T-helper 17 cell (primary cell): Measurements from ENCODE around the gene RPRD1B. TPM values are rescaled to one million over a fixed set of nuclear protein-coding genes. Genes with fewer than 3 reads are reported as not detected.

Source experiments
- ATAC-seq: fragments of 150-1000 bp; cut with Tn5 transposase; 2 replicates; pipeline ENCODE4 v1.10.0; 2021; ENCODE audit warnings: mild to moderate bottlenecking, moderate library complexity
- DNase-seq, 3 donors: peaks; one replicate each; pipeline versions ENCODE4 v3.0.0 to v3.0.0-alpha.2; 2020 to 2021
- H3K9me3 ChIP-seq: one replicate; pipeline ENCODE4 v1.7.0; 2013; ENCODE audit warnings: low read length, mild to moderate bottlenecking; ENCODE audit not compliant: control insufficient read depth, poor library complexity, severe bottlenecking
- H3K27ac Mint-ChIP-seq: one replicate; pipeline ENCODE4 v1.8.0; 2022; ENCODE audit warnings: mild to moderate bottlenecking, moderate library complexity, mixed read lengths
- H3K27me3 Mint-ChIP-seq: one replicate; pipeline ENCODE4 v1.8.0; 2022; ENCODE audit warnings: mixed read lengths
- H3K36me3 Mint-ChIP-seq: one replicate; pipeline ENCODE4 v1.8.0; 2022; ENCODE audit warnings: low read depth, mixed read lengths
- H3K4me1 Mint-ChIP-seq: one replicate; pipeline ENCODE4 v1.8.0; 2022; ENCODE audit warnings: mild to moderate bottlenecking, mixed read lengths
- H3K4me3 Mint-ChIP-seq: one replicate; pipeline ENCODE4 v1.8.0; 2022; ENCODE audit warnings: mild to moderate bottlenecking, moderate library complexity, mixed read lengths
- total RNA-seq, 4 donors: library from RNA in 2 of 4; stranded (reverse) in 2 of 4; gene quantifications; one replicate each; pipeline ENCODE4 v1.2.3 and lab custom pipeline; 2022 to 2026

RPRD1B gene
- total RNA-seq, 2 donors from 2014 or later, result 47.7 to 51.2 TPM

- DNase-seq, result no peak
- Mint-ChIP-seq H3K27ac (no peak overlapping the region), H3K4me1 (peaks cover 6% of the 10 kb centered on the region), H3K36me3 (no peaks in the 10 kb centered on the region), H3K4me3 (no peak overlapping the region), H3K27me3 (peaks cover 11% of the 10 kb centered on the region)
- ATAC-seq, result no peak
- no peaks in the 10 kb centered on the region for H3K9me3 ChIP-seq
Observed at GRCh38 chr20:38132910-38133501, 99.5 kb downstream of the RPRD1B start.

- Mint-ChIP-seq H3K27me3 (peaks cover 11% of the 10 kb centered on the region), H3K27ac (no peak overlapping the region), H3K4me3 (no peak overlapping the region), H3K4me1 (peaks cover 6% of the 10 kb centered on the region), H3K36me3 (no peaks in the 10 kb centered on the region)
- no peaks in the 10 kb centered on the region for H3K9me3 ChIP-seq
- ATAC-seq (no peak), DNase-seq (no peak)
Observed at GRCh38 chr20:38133680-38134426, 100.3 kb downstream of the RPRD1B start.

- no peak for DNase-seq
- ATAC-seq, result no peak
Observed at GRCh38 chr20:38134427-38135270, 101.1 kb downstream of the RPRD1B start.

GRCh38 chr20:38135271-38135650 lies 101.7 kb downstream of the RPRD1B start:
- H3K27ac Mint-ChIP-seq, result no peak overlapping the region
- H3K9me3 ChIP-seq, result no peaks in the 10 kb centered on the region
- H3K4me3 Mint-ChIP-seq, result no peak overlapping the region
- DNase-seq (no peak), ATAC-seq (no peak)
- no peaks in the 10 kb centered on the region for H3K36me3 Mint-ChIP-seq
- H3K27me3 Mint-ChIP-seq, result peaks cover 15% of the 10 kb centered on the region
- H3K4me1 Mint-ChIP-seq, result peaks cover 6% of the 10 kb centered on the region

More at GRCh38 chr20:38134427-38135270, 101.1 kb downstream of the RPRD1B start:
- Mint-ChIP-seq H3K4me1 (peaks cover 6% of the 10 kb centered on the region), H3K27ac (no peak overlapping the region), H3K4me3 (no peak overlapping the region), H3K36me3 (no peaks in the 10 kb centered on the region), H3K27me3 (peaks cover 15% of the 10 kb centered on the region)
- no peaks in the 10 kb centered on the region for H3K9me3 ChIP-seq

- H3K4me3 Mint-ChIP-seq, result no peak overlapping the region
- H3K4me1 Mint-ChIP-seq, result peaks cover 6% of the 10 kb centered on the region
- ATAC-seq, result no peak
- H3K9me3 ChIP-seq, result no peaks in the 10 kb centered on the region
- peaks cover 12% of the 10 kb centered on the region for H3K27me3 Mint-ChIP-seq
- no peak for DNase-seq
- no peaks in the 10 kb centered on the region for H3K36me3 Mint-ChIP-seq
- H3K27ac Mint-ChIP-seq, result no peak overlapping the region
Observed at GRCh38 chr20:38135651-38136420, 102.3 kb downstream of the RPRD1B start.

GRCh38 chr20:38136421-38137245 lies 103.1 kb downstream of the RPRD1B start:
- H3K9me3 ChIP-seq, result no peaks in the 10 kb centered on the region
- H3K4me3 Mint-ChIP-seq, result no peak overlapping the region
- H3K36me3 Mint-ChIP-seq, result no peaks in the 10 kb centered on the region
- H3K4me1 Mint-ChIP-seq, result peaks cover 6% of the 10 kb centered on the region
- no peak for ATAC-seq
- no peak for DNase-seq
- H3K27me3 Mint-ChIP-seq, result peaks cover 12% of the 10 kb centered on the region
- no peak overlapping the region for H3K27ac Mint-ChIP-seq

- DNase-seq (no peak), ATAC-seq (no peak)
- Mint-ChIP-seq H3K27me3 (peaks cover 17% of the 10 kb centered on the region), H3K36me3 (no peaks in the 10 kb centered on the region), H3K4me3 (no peak overlapping the region), H3K27ac (no peak overlapping the region), H3K4me1 (peaks cover 6% of the 10 kb centered on the region)
- H3K9me3 ChIP-seq, result no peaks in the 10 kb centered on the region
Observed at GRCh38 chr20:38137441-38138037, 104.0 kb downstream of the RPRD1B start.

GRCh38 chr20:38138086-38138778 lies 104.7 kb downstream of the RPRD1B start:
- no peak for DNase-seq
- no peaks in the 10 kb centered on the region for H3K36me3 Mint-ChIP-seq
- ATAC-seq, result no peak
- no peak overlapping the region for H3K27ac Mint-ChIP-seq
- H3K4me3 Mint-ChIP-seq, result no peak overlapping the region
- H3K27me3 Mint-ChIP-seq, result peaks cover 15% of the 10 kb centered on the region
- peaks cover 6% of the 10 kb centered on the region for H3K4me1 Mint-ChIP-seq
- H3K9me3 ChIP-seq, result no peaks in the 10 kb centered on the region

GRCh38 chr20:38139156-38139912 lies 105.8 kb downstream of the RPRD1B start:
- Mint-ChIP-seq H3K4me3 (no peak overlapping the region), H3K4me1 (peaks cover 4% of the 10 kb centered on the region), H3K27me3 (peaks cover 10% of the 10 kb centered on the region), H3K36me3 (no peaks in the 10 kb centered on the region), H3K27ac (no peak overlapping the region)
- no peaks in the 10 kb centered on the region for H3K9me3 ChIP-seq
- DNase-seq (no peak), ATAC-seq (no peak)

- DNase-seq, result no peak
- Mint-ChIP-seq H3K27me3 (peaks cover 10% of the 10 kb centered on the region), H3K4me3 (no peak overlapping the region), H3K4me1 (no peaks in the 10 kb centered on the region), H3K27ac (no peak overlapping the region), H3K36me3 (no peaks in the 10 kb centered on the region)
- no peaks in the 10 kb centered on the region for H3K9me3 ChIP-seq
- no peak for ATAC-seq
Observed at GRCh38 chr20:38139977-38140753, 106.6 kb downstream of the RPRD1B start.
